ENCODE data around the gene GINS3.

Gene GINS3

DNA sequence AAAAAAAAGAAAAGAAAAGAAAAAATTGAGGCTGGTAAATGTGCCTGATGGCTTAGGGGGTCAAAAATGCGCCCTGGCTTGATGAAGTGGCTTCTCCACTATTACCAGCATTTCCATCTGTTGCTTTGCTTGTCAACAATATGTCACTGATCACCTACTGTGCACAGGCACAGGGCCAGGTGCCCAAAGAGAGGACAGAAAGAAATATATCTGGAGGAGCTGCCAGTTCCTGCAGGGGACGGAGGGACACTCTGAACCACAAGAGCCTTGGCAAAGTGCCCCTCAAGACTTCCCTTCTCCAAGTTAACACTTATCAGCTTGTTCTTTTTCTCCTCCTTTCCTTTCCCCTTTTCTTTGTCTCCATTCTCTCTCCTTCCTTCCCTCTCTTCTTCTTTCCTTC is 34.7 kb downstream of the GINS3 start:
- peak; percentile 5 for DNase-seq

DNA sequence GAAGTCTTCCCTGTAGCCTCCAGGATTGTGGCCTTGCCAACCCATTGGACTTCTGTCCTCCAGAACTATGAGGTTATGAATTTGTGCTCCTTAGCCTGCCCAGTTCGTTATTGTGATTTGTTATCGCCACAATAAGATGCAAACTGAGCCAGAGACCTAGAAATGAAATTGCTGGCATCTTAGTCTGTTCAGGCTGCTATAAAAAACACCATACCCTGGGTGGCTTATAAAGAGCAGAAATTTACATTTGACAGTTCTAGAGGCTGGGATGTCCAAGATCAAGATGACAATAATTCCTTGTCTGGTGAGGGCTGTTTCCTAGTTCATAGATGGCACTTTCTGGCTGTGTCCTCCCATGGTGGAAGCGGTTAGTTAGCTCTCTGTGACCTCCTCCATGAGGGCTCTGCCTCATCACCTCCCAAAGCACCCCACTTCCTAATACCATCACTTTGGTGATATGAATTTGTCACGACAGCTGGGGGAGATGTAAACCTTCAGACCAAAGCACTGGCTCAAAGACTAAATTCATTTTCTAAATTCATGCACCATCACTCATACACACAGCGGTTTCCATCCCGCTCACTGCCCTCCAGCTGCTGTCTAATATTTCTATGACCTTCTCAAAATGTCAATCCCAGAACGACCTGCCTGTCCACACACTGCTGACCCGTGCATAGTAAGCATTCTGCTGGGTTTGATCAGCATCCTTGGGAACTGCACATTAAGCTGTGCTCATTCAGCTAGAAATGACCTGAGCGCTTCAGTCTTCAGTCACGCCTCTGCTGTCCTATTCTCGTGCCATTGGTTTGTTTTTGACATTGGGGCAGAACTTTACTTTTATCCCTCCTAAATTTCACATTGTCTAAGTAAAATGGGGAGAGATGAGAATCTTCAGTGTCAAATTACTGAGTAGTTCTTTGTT is 36.6 kb downstream of the GINS3 start:
- no peak for DNase-seq

DNA sequence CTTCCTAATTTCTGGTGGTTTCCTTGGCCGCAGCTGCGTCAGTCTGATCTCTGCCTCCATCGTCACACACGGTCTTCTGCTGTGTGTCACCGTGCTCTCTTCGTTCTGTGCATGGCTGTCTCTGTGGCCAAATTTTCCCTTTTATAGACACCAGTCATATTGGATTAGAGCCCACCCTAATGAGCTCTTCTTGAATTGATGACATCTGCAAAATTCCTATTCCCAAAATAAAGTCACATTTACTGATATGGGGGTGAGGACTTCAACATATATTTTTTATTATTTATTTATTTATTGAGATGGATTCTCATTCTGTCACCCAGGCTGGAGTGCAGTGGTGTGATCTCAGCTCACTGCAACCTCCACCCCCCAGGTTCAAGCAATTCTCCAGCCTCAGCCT is 38.4 kb downstream of the GINS3 start:
- DNase-seq: no peak

DNA sequence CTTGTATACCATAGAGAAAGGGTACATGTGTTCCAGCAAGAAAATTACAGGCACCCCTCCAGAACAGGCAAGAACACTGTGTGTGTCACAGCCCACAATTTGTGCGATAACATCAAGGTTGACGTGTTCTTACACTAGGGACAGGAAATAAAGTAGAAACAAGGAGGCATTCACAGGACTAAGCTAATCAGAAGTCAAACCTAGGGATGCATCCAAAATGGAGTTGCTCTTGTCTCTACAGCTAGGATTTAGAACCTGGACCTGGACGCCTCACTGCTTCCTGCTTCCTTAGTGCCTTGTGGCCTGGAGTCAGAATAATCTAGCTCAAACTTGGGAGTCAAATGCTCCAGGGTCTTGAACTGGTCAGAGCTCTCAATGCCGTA is 41.3 kb downstream of the GINS3 start:
- DNase-seq: no peak

DNA sequence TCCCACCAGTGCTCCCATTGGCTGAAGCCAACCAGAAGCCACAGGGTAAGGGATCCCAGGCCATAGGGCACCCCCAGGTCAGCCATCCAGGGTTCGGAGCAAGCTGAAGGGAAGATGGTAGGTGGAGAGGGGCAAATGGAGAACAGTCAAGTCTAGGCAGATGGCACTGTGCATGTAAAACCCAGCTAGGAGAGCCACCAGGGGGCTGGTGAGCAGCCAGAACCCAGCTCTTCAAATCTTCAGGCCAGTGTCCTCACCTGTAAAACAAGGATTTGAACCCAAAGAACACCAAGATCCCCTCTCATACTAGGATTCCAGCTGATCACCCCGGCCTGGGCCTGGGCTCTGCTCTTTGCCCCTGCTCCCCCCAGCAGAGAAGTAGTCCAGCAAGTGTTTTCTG is 43.5 kb downstream of the GINS3 start:
- DNase-seq: no peak

DNA sequence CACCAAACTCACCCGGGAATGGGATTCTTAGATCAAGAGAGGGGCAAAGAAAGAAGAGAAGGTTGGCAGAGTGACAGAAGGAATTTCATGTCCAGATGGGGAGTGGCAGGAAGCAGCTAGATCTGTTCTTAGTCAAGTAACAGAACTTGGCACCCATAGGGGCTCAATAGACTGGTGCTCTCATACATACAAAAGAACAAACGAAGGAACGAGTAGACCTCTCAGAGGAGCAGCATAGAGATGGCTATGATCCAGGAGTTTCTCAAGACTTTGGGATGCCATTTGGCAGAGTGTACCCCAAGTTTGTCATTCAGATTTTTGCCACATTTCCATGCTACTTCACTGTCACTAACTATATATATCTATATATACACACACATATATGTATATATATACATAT is 47.9 kb downstream of the GINS3 start:
- DNase-seq: no peak

DNA sequence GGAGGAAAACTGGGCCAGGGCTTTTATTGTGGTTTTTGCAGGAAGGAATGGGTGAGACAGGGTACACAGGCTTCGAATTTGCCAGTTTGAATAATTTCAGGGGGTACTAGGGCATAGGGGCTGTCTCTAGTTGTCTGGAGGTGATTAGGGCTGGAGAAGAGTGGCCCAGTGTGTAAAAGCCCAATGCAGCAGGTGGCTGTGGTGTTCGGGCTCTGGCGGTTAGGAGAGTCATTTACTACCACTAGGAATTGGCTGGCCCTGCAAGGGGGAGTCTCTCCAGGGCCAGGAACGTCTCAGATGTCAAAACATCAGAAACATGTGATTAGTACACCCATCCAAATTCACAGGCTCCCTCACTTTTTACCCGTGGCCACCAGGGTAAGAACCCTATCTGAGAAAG is 50.3 kb downstream of the GINS3 start:
- DNase-seq: no peak

DNA sequence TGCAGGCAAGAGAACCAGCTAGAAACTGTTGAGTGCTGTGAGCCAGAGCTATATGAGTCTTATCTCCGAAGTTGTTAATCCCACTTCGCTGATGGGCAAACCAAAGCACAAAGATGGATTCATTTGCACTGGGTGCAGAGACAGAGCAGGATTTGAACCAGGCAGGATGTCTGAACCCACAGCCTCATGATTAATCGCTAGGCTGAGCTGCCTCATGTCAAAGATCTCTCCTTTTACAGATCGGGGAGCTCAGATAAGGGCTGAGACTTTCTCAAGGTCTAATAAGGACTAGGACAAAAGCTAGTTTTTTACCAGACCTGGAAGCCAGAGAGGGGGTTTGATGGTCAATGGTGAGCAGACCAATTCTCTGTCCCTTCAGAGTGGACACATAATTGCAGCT is 51.5 kb downstream of the GINS3 start:
- DNase-seq: no peak

DNA sequence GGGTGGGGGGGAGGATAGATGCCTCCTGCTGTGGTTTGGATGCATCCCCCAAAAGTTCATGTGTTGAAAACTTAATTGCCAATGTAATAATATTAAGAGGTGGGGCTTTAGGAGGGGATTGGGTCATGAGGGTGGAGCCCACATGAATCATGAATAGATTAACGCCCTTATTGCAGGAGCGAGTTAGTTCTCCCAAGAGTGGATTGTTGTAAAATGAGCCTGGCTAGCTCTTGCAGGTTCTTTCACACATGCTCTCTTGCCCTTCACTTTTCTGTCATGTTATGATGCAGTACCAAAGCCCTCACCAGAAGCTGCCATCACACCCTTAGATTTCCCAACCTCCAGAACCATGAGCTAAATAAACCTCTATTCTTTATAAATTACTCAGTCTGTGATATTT is 52.0 kb downstream of the GINS3 start:
- no peak for DNase-seq

DNA sequence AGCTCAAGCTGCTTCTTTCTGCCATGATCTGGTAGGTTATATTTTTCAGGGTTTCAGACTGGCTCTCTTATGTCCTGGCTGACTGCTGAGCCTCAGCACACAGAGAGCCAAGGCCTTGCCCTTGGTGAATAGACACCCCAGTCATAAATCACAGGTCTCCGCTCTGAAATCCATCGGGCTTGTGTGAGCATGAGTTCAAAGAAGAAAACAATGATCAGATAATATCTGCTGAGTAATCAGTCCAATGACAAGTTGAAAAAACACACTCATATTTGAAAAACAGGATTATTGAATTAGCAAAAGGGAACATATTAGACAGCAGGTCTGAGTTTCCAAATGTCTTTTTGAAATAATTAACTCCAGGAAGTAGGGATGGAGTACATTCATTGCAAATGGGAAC is 56.6 kb downstream of the GINS3 start:
- DNase-seq: no peak

DNA sequence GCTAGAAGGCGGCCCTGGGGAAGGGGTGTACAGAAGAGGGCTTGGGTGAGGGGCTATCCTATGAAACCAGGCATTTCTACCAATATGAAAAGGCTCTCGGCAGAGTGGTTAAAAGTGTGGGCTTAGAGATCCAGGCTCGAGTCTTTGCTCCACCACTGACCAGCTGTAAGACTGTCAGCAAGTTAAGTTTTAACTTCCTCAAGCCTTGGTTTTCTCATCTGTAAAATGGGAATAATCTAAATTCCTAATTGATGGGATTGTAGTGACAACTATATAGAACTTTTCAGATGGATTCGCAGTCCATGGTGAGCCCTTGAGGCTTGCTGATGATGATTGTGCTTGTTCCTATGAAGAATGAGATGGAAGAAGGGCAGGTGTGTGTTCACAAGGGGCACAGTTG is 57.0 kb downstream of the GINS3 start:
- no peak for DNase-seq

DNA sequence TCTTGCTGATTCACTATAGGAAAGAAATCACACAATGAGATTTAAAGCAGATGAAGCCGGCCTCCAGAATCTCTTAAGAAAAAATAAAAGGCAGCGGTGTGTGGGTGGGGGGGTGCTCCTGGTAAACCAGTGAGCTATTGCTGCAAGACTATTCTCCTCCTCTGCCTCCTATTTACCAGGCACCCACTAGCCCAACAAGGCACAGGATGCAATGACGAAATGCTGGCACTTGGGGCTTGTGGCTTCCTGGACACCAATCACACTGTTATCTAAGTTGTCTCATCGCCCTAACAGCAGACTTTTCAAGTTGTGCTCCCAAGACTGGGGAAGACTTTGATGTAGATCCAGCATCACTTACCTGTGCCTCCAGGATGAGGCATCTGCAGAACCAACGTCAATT is 57.5 kb downstream of the GINS3 start:
- no peak for DNase-seq

DNA sequence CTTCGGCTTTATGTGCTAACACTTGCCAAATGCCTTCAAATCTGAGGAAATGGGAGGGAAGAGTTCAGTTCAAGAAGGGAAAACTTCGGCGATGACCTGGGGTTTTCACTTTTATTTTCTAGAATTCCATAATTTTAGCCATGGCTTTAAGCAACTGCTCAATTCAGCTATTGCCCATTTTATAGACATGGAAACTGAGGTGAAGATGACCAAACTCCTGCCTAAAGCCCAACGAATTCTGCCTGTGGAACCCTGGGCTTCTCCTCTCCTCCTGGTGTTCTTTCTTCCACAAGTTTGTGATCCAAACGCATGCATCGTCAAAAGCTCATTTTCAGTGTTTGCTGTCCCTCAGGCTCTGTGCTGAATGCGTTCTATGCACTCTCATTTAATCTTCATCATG is 58.3 kb downstream of the GINS3 start:
- DNase-seq: no peak

DNA sequence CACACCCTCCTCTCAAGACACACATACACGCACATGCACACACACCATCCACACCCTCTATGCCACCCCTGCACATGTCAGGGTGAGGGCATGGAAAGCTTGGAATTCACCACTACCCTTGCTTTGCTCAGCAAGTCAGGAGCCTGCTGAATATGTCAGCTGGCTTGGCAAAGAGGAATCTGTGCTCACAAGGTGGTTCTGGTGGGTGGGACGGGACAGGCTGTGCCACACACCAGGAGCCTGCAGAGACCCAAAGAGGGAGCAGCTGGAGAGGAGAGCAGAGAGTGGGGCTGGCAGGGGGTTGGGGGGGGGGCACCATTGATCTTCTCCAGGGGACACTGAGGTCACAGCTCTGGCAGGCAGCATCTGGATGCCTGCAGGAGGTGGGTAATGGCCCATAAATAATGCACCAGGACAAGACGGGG is 59.0 kb downstream of the GINS3 start:
- no peak for DNase-seq

DNA sequence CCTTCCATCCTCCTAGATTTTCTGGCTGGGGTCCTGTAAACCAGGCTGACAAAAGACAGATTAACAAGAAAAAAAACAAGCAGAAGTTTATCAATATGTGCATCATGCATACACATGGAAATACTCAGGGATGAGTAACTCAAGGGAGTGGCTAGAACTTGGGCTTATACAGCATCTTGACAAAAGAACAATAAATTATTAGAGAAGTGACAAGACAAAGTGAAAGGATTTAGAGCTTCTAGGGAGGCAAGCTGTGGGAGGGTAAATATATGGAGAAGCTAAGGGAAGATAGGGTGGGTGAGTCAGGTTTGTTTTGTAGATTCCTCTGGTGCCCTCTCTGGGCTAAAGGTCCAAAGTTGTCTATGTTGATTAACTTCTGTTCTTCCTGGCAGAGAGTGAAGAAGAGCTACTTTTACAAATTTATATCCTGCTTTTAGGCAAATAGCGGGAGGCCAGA is 59.7 kb downstream of the GINS3 start:
- no peak for DNase-seq

DNA sequence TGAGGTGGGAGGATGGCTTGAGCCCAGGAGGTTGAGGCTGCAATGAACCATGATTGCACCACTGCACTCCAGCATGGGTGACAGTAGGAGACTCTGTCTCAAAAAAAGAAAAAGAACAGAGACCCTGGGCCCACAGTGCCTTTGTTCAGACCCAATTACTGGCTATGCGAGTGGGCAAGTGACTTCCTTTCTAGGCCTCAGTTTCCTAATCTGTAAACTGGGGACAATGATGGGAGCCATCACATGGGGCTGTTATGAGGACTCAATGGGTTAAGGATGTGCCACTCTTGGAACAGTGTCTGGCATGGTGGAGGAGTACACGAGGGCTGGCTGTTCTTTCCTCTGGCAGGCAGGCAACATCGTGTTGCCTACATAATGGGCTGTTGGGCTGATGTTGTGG is 60.4 kb downstream of the GINS3 start:
- no peak for DNase-seq

DNA sequence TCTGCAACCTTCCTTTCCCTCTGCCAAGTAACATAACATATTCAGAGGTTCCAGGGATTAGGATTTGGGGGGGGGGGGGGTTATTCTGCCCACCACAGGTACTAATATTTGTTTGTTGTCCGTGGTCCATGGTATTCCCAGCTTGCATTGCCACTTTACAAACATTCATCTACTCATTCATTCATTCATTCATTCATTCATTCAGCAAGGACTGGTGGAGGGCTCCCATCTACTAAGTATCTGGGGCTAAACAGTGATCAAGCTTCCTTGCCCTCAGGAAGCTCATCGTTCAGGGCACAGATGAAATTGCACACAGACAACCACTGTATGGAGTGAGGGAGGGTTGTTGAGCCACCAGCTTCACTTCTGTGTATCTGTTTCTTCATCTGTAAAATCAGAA is 61.9 kb downstream of the GINS3 start:
- DNase-seq: no peak

DNA sequence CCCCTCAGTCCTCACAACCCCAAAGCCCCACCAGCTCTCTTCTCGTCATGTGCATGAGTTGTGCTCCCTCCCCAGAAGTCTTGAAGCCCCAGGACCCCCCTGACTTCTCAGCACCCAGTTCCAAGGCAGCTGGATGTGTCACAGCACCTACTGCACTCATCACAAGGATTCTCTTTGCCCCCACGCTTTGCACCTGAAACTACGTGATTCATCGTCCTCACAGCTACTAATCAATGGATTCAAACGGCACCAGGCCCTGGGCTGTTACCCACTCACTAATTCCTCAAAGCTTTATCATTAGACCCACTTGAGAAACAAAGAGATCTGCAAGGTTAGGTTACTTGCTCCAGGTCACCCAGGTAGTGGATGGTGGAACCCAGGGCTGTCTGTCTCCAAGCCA is 62.6 kb downstream of the GINS3 start:
- DNase-seq: no peak

All from DMS79 treated with DMSO at 0.1 percent for 48 hours (cell line).